GM19023 (cell line): ENCODE results near the gene PFDN4.

Experiments
- ATAC-seq: cut with Tn5 transposase; IDR thresholded peaks from one replicate; pipeline ENCODE4 v1.9.1; 2021; ENCODE audit warnings: mild to moderate bottlenecking, moderate library complexity; ENCODE audit not compliant: unreplicated experiment

PFDN4 gene

DNA sequence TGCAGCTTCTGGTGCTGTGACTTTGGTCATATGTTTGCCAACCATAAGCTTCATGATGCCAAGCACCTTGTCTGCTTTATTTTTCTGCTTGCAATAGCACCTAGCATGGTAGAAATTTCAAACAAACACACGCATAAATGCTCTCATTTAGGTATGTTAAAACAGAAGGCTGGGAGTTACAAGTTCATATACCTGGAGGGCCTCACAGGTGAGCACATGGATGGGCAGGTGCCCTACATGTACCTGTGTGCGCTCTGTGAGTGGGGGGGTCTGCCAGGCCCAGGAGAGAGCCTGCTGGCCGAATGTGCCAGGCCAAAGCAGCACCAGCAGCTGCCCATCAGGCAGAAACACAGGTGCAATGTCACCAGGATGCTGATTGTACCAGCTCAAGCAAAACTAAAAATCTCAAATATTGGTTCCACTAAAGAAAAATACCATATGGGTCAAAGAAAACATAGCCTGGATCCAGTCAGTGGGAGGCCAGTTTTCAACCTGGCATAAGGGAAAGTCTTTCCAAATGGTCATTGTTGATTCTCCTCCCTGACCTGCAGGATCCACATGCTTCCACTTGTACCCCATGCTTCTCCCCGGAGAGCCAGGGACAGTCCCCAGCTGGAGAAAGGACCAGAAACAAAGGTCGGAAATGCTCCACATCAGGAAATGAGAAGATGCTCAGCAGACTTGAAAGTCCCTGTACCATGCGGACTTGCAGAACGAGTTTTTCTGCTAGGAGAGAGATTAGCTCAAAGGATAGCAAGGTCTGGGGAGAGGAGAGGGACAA, 7.2 kb upstream of the PFDN4 start:
- no peak for ATAC-seq

DNA sequence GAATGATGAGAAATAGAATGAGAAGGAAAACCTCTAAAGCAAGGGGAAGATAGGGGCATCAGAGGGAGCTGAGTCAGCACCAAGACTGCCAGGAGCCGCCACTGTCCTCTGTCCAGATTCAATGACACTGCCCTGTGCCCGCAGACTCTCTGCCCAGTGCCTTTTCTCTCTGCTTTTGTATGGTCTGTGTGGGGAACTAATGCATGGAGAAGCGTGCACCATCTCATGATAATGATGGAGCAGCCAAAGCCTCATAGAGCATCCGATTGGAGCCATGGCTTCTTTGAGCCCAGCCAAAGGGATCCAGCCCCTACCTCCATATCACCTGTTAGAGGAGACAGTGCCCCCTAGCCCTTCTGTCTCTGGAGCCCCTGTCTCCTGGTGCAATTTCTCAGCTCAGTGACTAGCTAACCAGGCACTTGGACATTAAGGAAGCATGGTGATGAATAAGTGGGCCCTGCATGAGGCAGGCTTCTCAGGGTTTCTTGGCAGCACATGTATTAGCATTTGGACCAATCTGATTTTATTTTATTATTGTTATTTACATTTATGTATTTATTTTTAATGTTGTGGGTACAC, 6.5 kb upstream of the PFDN4 start:
- no peak for ATAC-seq

DNA sequence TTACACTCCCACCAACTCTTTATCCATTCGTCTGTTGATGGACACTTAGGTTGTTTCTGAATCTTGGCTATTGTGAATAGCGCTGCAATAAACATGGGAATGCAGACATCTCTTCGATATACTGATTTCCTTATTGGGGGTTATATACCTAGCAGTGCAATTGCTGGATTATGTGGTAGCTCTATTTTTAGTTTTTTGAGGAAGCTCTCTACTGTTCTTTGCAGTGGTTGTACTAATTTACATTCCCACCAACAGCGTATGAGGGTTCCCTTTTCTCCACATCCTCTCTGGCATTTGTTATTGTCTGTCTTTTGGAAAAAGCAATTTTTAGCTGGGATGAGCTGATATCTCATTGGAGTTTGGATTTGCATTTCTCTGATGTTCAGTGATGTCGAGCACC, 4.6 kb upstream of the PFDN4 start:
- no peak for ATAC-seq

DNA sequence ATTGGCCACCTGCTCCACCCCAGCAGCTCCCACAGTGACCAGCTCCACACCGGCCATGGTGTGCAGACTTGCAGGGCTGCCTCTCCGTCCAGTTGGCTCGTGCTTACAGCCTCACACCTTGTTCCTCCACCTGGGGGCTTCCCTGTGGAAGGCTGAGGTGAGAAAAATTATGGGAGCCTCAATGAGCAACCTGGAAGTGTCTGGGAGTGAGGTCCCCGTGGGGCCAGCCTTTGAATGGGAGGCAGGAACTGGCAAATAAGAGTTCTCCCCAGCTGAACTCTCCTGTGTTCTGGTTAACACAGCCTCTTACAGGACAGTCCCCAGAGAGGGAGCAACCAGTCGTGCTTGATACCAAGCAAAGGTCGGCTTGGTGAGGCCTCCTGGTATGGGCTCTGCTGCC, 3.8 kb upstream of the PFDN4 start:
- no peak for ATAC-seq

DNA sequence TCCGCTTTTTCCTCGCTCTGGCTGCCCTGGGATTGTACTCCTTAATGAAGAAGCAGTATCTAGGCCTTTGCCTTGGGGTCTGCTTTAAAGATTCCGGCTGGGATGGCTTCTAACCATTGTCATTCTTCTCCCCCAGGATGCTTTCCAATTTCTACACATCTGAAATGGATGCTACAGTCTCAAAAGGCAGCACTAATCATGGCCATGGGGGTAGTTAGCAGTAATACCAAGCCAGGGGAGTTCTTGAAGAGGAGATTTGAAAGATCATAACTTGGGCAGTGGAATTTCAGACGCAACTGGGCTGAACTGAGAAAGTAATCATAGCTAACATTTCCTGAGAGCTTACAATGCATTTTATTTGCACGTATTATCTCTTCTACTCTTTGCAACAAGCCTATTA, 3.4 kb upstream of the PFDN4 start:
- ATAC-seq = no peak

DNA sequence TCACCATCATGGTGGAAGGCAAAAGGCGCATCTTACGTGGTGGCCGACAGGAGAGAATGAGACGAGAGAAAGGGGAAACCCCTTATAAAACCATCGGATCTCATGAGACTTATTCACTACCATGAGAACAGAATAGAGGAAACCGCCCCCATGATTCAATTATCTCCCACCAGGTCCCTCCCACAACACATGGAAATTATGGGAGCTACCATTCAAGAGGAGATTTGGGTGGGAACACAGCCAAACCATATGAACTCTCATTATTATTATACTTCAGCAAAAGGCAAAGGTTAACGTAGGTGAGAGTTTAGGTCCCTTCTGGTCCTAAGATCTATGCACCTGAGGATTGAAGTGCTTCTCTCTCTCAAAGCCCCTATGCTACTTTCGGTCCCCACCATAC, 2.4 kb upstream of the PFDN4 start:
- ATAC-seq = no peak

DNA sequence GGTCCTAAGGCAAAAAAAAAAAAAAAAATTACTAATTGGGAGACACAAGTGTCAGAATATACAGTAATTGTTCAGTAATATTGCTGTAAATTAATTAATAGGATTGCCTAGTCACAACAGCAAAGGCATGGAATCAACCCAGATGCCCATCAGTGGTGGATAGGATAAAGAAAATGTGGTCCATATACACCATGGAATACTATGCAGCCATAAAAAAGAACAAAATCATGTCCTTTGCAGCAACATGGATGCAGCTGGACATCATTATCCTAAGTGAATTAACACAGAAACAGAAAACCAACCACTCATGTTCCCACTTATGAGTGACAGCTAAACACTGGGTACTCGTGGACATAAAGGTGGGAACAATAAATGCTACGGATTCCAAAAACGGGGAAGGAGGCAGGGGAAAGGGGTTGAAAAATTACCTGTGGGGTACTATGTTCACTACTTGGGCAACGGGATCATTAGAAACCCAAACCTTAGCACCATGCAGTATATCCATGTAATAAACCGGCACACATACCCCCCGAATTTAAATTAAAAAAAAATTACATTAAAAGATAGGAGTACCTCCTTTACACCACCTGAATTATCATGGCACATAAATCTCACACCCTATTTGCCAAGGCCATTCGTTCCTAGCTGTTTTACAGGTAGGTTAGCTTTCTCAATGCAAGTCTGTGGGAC, 689 bp upstream of the PFDN4 start:
- no peak for ATAC-seq

DNA sequence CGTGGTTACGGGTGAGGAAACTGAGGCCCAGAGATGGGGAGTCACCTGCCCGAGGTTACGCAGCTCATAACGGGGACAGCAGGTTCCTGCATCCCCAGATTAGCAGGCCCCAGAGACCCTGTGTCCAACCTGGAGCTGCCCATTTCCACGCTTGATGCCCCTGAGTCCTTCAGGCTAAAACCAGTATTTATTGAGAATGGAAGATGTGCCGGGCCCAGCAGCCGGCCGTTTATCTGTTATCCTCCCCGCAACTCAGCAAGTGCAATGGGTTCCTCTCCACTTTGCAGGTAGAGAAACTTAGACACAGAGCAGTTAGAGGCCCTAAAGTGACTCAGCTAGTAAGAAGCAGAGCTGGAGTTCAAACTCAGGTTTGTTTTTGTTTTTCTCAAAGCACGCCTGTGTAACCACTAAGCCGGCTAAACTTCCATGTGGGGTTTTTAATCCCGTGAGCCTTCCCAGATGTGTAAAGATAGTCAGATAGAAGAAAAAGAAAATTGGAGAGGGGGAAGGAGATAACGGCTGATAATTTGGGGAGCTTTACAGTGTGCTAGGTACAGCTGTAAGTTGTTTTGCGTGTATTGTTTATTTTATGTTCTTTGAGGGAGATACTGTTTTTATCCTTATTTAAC, 775 bp downstream of the PFDN4 start:
- ATAC-seq = peak; percentile 3

DNA sequence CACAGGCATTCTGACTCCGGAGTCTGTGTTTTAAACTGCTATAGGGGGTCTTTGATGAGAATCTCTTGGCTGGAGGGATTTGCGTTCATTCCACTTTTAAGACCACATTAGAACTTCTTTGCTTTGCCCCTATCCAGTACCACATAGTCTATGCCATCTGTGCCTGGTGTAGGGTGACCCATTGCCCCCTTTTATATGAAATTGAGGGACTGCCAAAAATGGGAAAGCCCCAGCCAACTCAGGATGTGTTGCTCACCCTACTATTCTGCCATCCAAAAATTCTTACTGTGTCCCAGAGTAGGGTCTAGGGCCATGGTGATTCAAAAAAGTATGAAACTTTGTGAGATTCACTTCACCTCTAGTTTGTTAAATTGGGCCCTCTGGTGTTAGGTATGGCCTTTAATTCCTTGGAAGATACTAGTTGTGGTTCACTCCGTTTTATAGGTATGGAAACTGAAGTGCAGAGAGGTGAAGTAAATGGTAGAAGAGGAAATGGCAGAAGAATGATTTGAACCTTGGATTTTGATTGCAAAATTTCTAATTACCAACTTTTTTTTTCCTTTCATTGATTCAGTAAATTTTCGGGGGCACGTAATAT, 1.4 kb downstream of the PFDN4 start:
- no peak for ATAC-seq

DNA sequence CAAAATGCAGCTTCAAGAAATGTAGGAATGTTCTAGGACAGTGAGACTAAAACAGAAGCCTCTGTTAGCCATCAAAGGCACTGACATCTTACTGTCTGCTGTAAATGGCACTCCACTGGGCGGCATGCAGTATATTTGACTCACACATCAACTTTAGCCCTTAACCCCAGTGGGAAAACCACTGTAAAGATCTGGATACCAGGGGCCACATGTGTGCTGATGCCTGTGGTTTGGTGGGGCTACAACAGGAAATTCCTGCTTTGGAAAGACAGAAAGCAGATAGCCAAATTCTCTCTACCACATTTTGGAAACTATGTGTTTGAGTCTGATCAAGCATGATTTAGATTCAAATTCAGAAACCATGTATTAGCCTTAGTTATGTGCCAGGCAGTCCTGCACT, 4.3 kb downstream of the PFDN4 start:
- no peak for ATAC-seq

DNA sequence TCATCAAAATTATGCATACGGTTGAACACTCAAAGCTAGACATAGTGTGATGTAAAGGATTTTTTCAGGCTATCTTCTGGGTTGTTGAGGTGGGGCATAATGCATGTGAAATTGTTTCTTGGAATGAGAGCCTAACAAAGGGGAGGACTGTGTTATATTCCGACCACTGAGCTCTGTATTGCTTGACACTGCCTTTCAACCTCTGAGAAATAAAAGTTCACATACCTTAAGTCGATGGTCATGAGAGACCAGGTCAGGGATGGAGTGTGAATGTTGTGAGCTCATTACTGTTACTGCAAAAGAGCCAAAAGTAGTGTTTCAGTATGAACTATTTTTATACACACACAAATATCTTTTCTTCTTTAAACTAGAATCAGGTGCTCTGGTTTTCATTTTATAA, 5.0 kb downstream of the PFDN4 start:
- ATAC-seq = no peak

DNA sequence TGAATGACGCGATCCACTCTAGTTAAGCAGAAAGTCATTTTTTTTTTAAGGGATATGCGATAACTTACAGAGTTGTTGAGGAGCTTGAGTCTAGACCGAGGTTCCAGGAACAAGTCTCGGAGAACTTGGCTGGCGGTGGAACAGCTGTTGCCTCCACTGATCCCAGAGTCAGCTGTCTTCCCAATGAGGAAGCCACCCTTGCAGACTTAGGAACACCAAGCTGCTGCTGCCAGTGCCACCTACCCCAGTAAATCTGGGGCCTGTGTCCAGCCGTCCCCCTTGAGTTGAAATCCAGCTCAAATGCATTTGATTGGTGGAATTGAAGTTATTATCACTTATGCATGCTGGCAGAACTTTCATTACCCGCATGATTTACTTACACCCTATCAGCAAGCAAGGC, 6.7 kb downstream of the PFDN4 start:
- ATAC-seq = no peak

DNA sequence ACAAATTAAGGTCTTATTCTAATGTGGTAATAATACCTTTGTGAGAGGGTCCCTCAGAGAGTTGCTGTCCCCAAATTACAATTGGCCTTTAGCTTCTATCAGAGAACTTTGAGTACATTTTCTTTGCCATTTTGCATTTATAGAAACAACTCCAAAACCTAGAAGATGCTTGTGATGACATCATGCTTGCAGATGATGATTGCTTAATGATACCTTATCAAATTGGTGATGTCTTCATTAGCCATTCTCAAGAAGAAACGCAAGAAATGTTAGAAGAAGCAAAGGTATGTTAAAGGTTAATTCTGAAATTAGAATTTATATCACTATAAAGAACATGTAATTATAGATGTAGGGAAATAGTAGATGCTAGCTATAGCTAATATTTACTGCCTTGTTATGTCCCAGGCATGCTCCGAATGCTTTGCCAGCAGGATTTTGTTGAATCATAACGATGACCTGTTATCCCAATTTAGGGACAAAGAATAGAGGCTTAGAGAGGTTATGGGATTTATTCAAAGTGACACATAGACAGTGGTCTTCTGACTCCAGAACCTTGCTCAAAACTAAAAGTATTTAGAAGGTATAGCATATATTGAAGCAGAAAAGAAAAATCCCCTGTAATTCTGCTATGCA, 7.4 kb downstream of the PFDN4 start:
- ATAC-seq = no peak

DNA sequence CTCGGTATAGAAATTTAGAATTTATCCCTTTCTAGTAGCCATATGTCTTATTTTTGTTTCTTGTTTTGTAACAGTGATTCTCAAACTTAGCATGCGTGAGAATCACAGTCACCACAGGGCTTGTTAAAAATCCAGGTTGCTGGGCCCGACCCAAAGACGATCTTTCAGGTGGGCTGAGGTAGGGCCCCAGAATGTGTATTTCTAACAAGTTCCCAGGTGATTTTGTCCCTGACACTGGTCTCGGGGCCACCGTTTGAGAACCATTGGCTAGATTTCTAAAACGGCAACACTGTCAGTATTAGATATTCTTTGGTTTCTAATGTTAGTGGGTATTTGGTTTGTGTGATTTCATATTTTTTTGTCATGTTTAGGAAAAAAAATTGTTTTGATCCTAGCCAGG, 9.9 kb downstream of the PFDN4 start:
- no peak for ATAC-seq

DNA sequence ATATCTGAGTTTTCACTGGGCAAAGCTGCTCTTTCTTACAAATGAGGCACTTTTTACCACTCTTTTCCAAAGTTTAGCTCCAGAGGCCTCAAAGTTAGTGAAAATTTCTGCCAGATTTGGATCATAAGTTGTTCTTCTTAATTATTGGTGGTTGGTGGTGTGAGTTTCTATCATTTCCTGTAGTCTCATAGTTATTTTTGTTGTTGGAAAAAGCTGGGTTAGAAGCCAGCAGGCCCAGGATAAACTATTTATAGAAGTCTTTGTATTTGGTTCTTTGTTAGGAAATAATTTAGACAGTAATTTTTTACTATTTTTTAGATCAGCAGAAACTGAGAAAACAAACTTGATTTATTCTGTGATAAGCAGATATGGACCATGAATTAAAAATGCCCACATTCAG, 10.6 kb downstream of the PFDN4 start:
- no peak for ATAC-seq

DNA sequence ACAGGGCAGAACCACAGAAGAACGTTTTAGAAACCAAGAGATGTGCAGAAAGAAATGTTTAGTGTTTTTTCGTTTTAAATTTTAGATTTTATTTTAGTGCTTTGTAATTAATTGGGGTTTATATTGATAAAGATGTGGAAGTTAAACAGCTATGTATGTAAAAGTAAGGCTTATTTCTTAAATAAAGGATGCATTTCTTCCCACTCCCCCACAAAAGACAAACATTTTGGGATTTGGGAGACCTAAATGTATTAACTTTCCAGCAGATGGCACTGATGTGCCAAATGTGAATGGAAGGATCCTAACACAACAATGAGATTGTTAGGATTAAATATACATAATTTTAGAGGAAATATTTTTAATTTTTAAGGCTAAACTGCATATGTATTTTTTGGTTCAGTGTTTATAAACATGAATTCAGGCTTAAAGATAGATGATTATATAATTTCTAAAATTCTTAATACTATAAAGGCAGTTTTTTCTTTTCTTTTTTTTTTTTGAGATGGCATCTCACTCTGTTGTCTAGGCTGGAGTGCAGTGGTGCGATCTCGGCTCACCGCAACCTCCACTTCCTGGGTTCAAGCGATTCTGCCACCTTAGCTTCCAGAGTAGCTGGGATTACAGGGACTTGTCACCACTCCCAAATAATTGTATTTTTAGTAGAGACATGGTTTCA, 12.0 kb downstream of the PFDN4 start:
- no peak for ATAC-seq

DNA sequence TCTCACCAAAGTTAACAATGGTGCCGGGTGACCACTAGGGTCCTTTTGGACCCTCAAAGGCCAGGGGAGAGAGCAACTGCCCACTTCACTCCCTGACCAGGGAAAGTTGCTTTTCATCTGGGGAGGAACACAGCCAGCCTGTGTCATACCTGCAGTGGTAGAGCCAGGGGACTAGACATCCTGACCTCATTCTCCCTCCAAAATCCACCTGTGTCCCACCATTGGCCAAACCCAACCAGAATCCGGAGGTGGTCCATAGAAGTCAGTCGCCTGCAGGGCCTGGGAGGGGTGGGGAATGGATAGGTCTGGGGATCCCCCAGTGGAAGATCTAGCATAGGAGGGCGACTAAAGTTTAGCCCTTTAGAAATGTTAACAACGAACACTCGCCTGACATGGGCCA, 12.8 kb downstream of the PFDN4 start:
- ATAC-seq = no peak

DNA sequence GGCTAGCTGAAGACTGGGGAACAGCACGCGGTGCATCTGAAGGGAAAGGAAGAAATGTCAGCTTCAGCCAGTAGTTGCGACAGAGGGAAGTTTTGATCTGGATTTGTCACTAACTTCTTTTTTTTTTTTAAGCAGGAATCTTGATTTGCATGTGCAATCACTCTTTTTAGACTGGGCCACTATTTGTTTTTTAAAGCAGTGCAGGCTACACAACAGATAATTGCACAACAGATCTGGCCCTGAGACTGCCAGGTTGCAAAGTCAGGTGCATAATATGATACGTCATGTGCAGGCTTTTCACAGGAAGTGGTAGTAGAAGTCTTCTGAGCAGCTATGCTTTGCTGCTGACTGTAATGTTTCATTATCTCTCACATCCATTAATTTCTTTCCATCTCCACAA, 13.5 kb downstream of the PFDN4 start:
- ATAC-seq = no peak

DNA sequence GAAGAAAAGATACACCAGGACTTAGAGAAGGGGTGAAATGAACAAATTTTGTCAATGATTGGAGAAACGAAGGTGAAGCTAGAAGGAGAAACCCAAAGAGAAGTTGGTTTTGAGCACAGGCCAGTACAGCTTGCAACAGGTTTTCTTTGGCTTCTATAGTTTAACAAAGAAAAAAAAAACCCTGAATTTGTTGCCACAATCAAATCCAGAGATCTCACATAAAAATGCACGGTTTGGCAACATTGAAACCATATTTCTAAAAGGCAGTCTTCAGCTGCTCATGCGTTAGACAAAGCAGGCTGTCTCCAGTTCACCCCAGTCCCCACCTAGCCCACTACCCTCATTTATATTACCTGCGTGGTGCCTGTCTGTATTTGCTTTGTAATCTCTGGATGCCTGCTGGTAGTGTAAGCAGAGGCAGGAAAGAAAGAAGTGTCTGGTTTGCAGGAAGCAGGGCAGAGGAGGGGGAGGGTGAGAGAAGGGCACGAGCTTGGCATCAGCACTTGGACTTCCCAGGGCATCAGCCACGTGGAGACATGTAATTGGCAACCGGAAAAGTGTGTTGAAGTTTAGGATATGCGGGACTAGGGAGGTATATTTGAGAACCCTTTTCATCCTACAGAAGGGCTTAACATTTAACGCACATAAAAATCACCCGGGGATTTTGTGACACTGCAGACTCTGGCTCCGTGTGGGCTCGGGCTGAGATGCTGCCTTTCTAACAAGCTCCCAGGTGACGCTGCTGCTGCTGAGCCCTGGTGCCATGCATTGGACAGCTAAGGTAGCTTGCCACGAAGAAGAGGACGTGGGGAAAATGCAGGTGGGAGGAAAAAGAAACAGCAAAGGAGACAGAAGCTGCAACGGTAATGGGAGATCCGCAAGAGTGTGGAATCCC, 14.4 kb downstream of the PFDN4 start:
- ATAC-seq = no peak
